Breast epithelium (tissue), 3 donors: Measurements from ENCODE around the gene MAST4.

Source experiments
- POLR2A ChIP-seq: fragments of 450-650 bp; IDR thresholded peaks from one replicate; pipeline ENCODE4 v1.6.1; 2016; ENCODE audit warnings: antibody characterized with exemption, mild to moderate bottlenecking, moderate library complexity
- TF ChIP-seq, protein P1 (sequence below), 3 donors: fragments of 450-650 bp; IDR thresholded peaks; one replicate each; pipeline ENCODE4 v1.5.1; 2016 to 2017; ENCODE audit warnings: antibody characterized with exemption in 3 of 3, mild to moderate bottlenecking in 3 of 3, moderate library complexity in 3 of 3

DNA sequence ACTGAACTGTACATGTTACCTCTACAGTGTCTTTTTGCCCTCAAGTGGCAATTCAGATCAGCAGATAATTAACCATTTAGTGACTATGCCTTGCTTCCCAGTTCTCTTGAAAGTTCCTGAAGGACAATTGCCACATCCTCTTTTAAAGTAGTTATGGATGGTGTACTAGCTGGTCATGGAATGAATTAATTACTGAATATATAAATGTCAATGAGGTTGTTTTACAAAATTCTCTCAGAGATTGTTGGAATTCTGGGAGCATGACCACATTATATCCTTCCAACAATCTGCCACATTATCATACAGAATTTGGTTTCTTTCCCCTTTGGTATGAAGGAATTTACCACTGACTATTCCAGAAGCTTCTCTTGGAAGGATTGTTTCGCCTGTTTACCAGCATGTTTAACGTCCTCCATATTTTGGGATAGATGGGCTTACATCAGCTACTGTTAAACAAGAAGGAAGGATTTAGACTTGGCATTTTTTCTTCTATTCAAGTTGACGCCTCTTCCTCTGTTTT is 424.0 kb downstream of the MAST4 start:
- TF ChIP-seq POLR2A: no peak
- TF ChIP-seq, protein P1, sequence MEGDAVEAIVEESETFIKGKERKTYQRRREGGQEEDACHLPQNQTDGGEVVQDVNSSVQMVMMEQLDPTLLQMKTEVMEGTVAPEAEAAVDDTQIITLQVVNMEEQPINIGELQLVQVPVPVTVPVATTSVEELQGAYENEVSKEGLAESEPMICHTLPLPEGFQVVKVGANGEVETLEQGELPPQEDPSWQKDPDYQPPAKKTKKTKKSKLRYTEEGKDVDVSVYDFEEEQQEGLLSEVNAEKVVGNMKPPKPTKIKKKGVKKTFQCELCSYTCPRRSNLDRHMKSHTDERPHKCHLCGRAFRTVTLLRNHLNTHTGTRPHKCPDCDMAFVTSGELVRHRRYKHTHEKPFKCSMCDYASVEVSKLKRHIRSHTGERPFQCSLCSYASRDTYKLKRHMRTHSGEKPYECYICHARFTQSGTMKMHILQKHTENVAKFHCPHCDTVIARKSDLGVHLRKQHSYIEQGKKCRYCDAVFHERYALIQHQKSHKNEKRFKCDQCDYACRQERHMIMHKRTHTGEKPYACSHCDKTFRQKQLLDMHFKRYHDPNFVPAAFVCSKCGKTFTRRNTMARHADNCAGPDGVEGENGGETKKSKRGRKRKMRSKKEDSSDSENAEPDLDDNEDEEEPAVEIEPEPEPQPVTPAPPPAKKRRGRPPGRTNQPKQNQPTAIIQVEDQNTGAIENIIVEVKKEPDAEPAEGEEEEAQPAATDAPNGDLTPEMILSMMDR (IDR thresholded peaks at IDR 0.05): no peak
